MV-4-11 (cell line): ENCODE results near the gene EIF4A2.
"Not testable (repeated sequence)": the region's sequence is repeated elsewhere in the genome, so short reads cannot be mapped to it uniquely, and the experiment has no call there.

Source experiments
- DNase-seq: peaks from one replicate; lab custom pipeline; 2025; lab: John Stamatoyannopoulos, UW

EIF4A2 gene

GRCh38 chr3:186821429-186822387 is 38.3 kb downstream of the EIF4A2 start:
- peak; percentile 53 for DNase-seq

DNA sequence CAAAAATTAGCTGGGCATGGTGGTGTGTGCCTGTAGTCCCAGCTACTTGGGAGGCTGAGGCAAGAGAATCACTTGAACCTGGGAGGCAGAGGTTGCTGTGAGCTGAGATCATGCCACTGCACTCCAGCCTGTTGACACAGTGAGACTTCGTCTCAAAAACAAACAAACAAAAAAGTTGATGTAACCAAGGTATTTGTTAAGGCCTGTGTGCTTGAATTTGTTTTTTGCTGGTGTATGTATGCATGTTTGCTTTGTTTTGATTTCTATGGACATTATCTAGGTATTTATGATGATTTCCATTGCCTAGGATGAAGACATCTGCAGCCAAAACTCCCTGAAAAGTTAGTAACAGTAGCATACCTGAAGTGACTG is 39.0 kb downstream of the EIF4A2 start:
- DNase-seq = not testable (repeated sequence)

- DNase-seq = no peak
Observed at GRCh38 chr3:186823386-186823785, 40.0 kb downstream of the EIF4A2 start.

DNA sequence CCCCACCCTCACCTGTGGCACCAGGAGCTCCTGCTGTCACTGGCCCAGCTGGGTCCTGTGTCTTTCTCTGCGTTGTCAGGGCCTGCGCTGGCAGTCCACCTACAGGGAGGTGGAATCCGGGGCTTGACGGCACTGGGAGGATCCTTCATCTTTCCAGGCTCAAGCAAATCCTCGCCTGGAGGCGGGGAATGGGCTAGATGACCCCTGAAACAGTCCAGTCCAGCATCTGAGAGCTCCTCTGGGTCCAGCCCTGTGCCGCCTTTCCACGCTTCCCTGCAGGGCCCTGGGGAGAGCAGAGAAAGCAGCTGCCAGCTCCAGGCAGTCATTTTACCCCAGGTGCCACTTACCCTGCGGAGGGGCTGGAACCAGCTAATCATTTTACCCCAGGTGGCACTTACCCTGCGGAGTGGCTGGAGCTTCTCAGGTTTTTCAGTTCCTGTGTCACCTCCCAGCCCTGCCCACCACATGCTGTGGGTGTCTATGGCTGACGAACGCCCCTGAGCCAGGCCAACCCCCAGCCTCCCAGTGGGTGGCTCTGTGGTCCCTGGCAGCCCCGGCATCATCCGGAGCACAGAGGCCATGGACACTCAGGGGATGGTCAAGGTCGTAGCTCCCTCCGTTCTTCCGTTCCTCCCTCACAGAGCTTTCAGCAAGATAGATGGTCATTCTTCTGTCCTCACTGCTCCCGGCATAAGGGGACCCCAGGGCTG is 41.2 kb downstream of the EIF4A2 start:
- DNase-seq = no peak

DNA sequence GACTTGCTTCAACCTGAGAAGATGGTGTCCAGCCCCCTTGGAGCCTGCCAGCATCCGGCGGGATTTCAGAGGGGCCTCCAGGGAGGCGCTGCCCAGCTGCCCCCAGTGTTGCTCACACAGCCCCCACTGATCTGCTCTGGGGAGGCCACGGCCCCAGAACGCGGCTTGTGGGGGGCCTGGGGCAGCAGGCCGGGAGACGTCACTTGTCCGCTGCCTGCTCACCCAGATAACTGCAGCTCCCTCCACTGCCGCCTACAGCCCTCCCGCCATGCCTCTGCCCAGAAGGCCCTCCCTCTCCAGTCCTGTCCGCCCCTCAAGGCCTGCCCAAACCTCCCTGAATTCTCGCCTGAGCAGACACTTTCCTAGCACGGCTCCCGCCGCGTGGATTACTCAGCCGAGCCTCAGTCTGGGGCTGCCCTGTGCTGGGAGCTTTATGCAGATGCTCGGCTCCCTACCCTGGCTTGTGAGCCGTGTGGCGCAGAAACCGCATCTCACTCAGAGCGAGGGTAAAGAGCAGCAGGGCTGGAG is 42.0 kb downstream of the EIF4A2 start:
- peak; percentile 58 for DNase-seq

GRCh38 chr3:186825872-186826409 is 42.6 kb downstream of the EIF4A2 start:
- DNase-seq = no peak

DNA sequence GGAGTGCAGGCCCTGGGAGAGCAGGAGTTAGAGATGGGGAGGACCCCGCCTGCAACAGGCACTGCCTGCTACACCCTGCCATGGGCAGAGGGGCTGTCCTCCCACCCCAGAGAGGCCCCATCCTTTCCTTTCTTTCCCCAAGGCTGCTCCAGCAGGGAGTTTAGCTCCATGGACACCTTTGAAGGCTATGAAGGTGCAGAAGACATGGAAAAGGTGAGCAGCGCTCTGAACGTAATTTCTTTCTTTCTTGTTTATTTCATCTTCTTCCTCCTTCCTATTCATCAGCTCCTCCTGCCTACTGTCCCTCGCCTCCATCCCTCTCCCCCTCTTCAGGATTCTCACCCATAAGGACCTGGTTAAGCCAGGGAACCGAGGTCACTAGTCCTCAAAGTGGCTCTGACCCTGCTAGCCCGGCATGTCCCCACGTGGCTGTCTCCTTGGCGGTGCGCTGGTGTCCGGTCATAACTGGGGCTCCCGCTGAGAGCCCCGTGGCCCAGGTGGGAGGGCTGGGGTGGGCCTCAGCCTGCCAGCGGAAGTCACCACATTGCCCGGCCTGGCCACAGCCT is 43.1 kb downstream of the EIF4A2 start:
- DNase-seq = no peak

GRCh38 chr3:186826976-186827857 is 43.8 kb downstream of the EIF4A2 start:
- DNase-seq = peak; percentile 79

GRCh38 chr3:186828340-186828739 is 45.0 kb downstream of the EIF4A2 start:
- no peak for DNase-seq

DNA sequence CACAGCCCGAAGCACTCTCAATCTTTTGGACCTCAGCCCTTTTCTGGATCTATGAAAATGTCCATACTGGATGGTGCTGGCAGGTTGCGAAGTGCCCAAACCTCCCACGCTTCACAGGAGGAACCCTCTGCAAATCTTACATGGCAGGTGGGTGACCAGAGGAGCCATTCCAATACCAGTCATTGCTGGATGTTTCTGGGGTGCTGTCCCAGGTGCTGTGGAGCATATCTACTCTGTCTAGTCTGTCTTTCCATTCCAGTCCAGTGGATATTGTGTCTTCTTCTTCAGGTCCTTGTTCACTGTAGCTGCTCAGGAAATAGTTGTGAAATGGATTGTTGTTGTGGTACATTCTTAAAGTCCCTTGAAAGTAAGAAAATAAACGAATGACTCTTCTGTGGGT is 48.4 kb downstream of the EIF4A2 start:
- no peak for DNase-seq

DNA sequence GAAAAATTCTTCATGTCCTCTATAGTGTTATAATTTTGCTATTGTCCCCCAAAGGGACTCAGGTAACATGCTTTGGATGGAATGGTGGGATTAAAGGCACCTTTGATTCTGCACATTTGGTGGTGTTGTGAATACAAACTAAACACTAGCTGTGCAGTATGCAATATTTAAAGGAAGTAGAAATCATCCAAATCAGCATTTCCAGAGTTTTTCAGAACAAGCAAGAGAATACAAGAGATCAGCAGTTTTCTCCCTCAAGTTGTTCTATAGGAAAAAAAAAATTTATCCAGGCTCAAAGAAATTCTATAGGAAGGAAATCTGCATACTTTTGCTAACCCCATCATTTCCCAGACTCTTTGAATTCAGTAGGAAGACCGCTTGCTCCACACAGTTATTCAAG is 48.9 kb downstream of the EIF4A2 start:
- DNase-seq = no peak
